ENCODE data around the gene JAK1. TPM values are rescaled to one million over a fixed set of nuclear protein-coding genes. Genes with fewer than 3 reads are reported as not detected.

The JAK1 gene
- total and polyA plus RNA-seq, 9 of the 15 experiments (the other 6 are each of a cell fraction or from before 2014, with no cell fraction given) = 9.7 to 44.1 (median 42.5) TPM

- TF ChIP-seq CHD7 (IDR thresholded peaks at IDR 0.05; ENCODE audit: low read depth, low read length) (no peak), SNAPC5 (CRISPR knock-in tag; IDR thresholded peaks at IDR 0.05) (no peak), IRF2 (CRISPR knock-in tag; IDR thresholded peaks at IDR 0.05) (no peak), RREB1 (CRISPR knock-in tag; IDR thresholded peaks at IDR 0.05) (no peak)
These were observed 92.8 kb downstream of the JAK1 start (continued) for GRCh38 chr1:64873576-64873975.

All from K562 (cell line).